IMR-90 (cell line): ENCODE measurements around the gene FLYWCH1. TPM values are rescaled to one million over a fixed set of nuclear protein-coding genes. Genes with fewer than 3 reads are reported as not detected.

Experiments used
- ATAC-seq: fragments of 200-7000 bp; cut with Tn5 transposase; 2 replicates; pipeline ENCODE4 v1.9.1; 2020; ENCODE audit warnings: low read depth, mild to moderate bottlenecking, moderate library complexity
- BruUV-seq: library from RNA; stranded (reverse); fragments of 400-500 nt; replicated peaks from 2 replicates; lab custom pipeline; 2021; lab: Mats Ljungman, UMichigan
- CTCF ChIA-PET: fragments of 300-600 bp; formaldehyde crosslinking; extraction: SDS; loops from one replicate; lab custom pipeline; 2021; ENCODE audit warnings: antibody characterized with exemption; lab: Yijun Ruan, JAX
- POLR2A ChIA-PET: fragments of 300-600 bp; sonication (Branson Sonifier 250); formaldehyde crosslinking; loops from one replicate; lab custom pipeline; 2022; ENCODE audit warnings: antibody characterized with exemption; ENCODE audit not compliant: unreplicated experiment; lab: Charles Lee
- DNase-seq: peaks from one replicate; pipeline ENCODE4 v3.0.0; 2013
- H2AFZ ChIP-seq: replicated peaks from 2 replicates; pipeline ENCODE3; 2013; ENCODE audit warnings: low read length, mild to moderate bottlenecking; ENCODE audit not compliant: poor library complexity
- H2AK5ac ChIP-seq: 2 replicates; pipeline ENCODE4 v1.6.1; 2013; ENCODE audit warnings: low read depth, low read length, inconsistent platforms
- H2AK9ac ChIP-seq: replicated peaks from 2 replicates; pipeline ENCODE3; 2013; ENCODE audit warnings: mild to moderate bottlenecking, low read depth, low read length, moderate library complexity; ENCODE audit not compliant: poor library complexity
- H2BK120ac ChIP-seq: 2 replicates; pipeline ENCODE4 v1.6.1; 2013; ENCODE audit warnings: low read depth, low read length, inconsistent platforms
- H2BK15ac ChIP-seq: 3 replicates; pipeline ENCODE4 v1.6.1; 2013; ENCODE audit warnings: low read depth, low read length, inconsistent platforms
- H2BK20ac ChIP-seq: 2 replicates; pipeline ENCODE4 v1.6.1; 2013; ENCODE audit warnings: low read depth, mild to moderate bottlenecking, inconsistent platforms, low read length, moderate library complexity
- H2BK5ac ChIP-seq: 2 replicates; pipeline ENCODE4 v1.6.1; 2013; ENCODE audit warnings: mild to moderate bottlenecking, low read depth, low read length, inconsistent platforms; ENCODE audit not compliant: poor library complexity, severe bottlenecking
- H3K14ac ChIP-seq: replicated peaks from 2 replicates; pipeline ENCODE4 v1.6.1; 2013; ENCODE audit warnings: low read depth, low read length, inconsistent platforms
- H3K18ac ChIP-seq: 2 replicates; pipeline ENCODE4 v1.6.1; 2013; ENCODE audit warnings: low read depth, low read length, control low read depth
- H3K23ac ChIP-seq: 2 replicates; pipeline ENCODE4 v1.6.1; 2013; ENCODE audit warnings: low read depth, low read length, inconsistent platforms
- H3K27ac ChIP-seq: 2 replicates; pipeline ENCODE4 v1.5.1; 2013; ENCODE audit warnings: mild to moderate bottlenecking, control low read depth, low read length; ENCODE audit not compliant: insufficient read depth
- H3K27me3 ChIP-seq: 2 replicates; pipeline ENCODE4 v1.6.1; 2013; ENCODE audit warnings: low read length; ENCODE audit not compliant: control insufficient read depth, insufficient read depth
- H3K36me3 ChIP-seq: 2 replicates; pipeline ENCODE4 v1.6.1; 2013; ENCODE audit warnings: low read length, mixed read lengths; ENCODE audit not compliant: control insufficient read depth, insufficient read depth
- H3K4ac ChIP-seq: 2 replicates; pipeline ENCODE4 v1.6.1; 2013; ENCODE audit warnings: low read depth, low read length, inconsistent platforms
- H3K4me1 ChIP-seq: 2 replicates; pipeline ENCODE4 v1.6.1; 2013; ENCODE audit warnings: low read length, mixed read lengths; ENCODE audit not compliant: control insufficient read depth, insufficient read depth
- H3K4me2 ChIP-seq: 2 replicates; pipeline ENCODE4 v1.6.1; 2013; ENCODE audit warnings: low read depth, mild to moderate bottlenecking, control low read depth, low read length, moderate library complexity
- H3K4me3 ChIP-seq: 2 replicates; pipeline ENCODE4 v1.5.1; 2013; ENCODE audit warnings: low read depth, mild to moderate bottlenecking, control low read depth, low read length, moderate library complexity; ENCODE audit not compliant: insufficient read depth
- H3K56ac ChIP-seq: 2 replicates; pipeline ENCODE4 v1.6.1; 2013; ENCODE audit warnings: low read length, inconsistent platforms; ENCODE audit not compliant: insufficient read depth; ENCODE audit errors: extremely low read depth
- H3K79me1 ChIP-seq, 2 experiments: 2 replicates each; pipeline ENCODE4 v1.6.1; 2013; ENCODE audit warnings: low read length in 2 of 2, inconsistent platforms in 1 of 2, low read depth in 1 of 2
- H3K9ac ChIP-seq: 2 replicates; pipeline ENCODE4 v1.6.1; 2013; ENCODE audit warnings: low read depth, low read length, control low read depth
- H3K9me1 ChIP-seq: 2 replicates; pipeline ENCODE4 v1.6.1; 2013; ENCODE audit warnings: low read length, inconsistent platforms; ENCODE audit not compliant: insufficient read depth
- H3K9me3 ChIP-seq: 2 replicates; pipeline ENCODE4 v1.6.1; 2013; ENCODE audit warnings: low read length; ENCODE audit not compliant: control insufficient read depth, insufficient read depth
- H4K20me1 ChIP-seq: 2 replicates; pipeline ENCODE4 v1.6.1; 2013; ENCODE audit warnings: low read length, inconsistent platforms; ENCODE audit not compliant: insufficient read depth
- H4K5ac ChIP-seq: 2 replicates; pipeline ENCODE4 v1.6.1; 2013; ENCODE audit warnings: mild to moderate bottlenecking, low read depth, low read length, control low read depth
- H4K8ac ChIP-seq, 2 experiments: 2 replicates each; pipeline ENCODE4 v1.6.1; 2013; ENCODE audit warnings: low read depth in 2 of 2, low read length in 2 of 2, control low read depth in 1 of 2, inconsistent platforms in 1 of 2
- H4K91ac ChIP-seq: 2 replicates; pipeline ENCODE4 v1.6.1; 2013; ENCODE audit warnings: low read depth, low read length, inconsistent platforms; ENCODE audit not compliant: insufficient read depth
- CEBPB ChIP-seq: IDR thresholded peaks from 2 replicates; pipeline ENCODE4 v1.6.1; 2012; ENCODE audit warnings: low read depth, low read length, improper control_type of control experiment
- CHD1 ChIP-seq: IDR thresholded peaks from 2 replicates; pipeline ENCODE4 v1.6.1; 2012; ENCODE audit warnings: low read depth, low read length, improper control_type of control experiment
- CTCF ChIP-seq: conservative IDR thresholded peaks from 2 replicates; pipeline ENCODE4 v1.5.1; 2012; ENCODE audit warnings: mild to moderate bottlenecking, low read depth, low read length, improper control_type of control experiment
- FOS ChIP-seq: fragments of 150-350 bp; IDR thresholded peaks from 2 replicates; pipeline ENCODE4 v1.6.1; 2016; ENCODE audit warnings: low read depth, low read length
- MAFK ChIP-seq: IDR thresholded peaks from 2 replicates; pipeline ENCODE4 v1.6.1; 2012; ENCODE audit warnings: low read depth, low read length, improper control_type of control experiment
- MAZ ChIP-seq: IDR thresholded peaks from 2 replicates; pipeline ENCODE4 v1.6.1; 2012; ENCODE audit warnings: low read depth, mild to moderate bottlenecking, low read length, improper control_type of control experiment, moderate library complexity, borderline replicate concordance
- NFE2L2 ChIP-seq: fragments of 150-350 bp; IDR thresholded peaks from 2 replicates; pipeline ENCODE4 v1.6.1; 2016; ENCODE audit warnings: low read depth, mild to moderate bottlenecking, low read length
- POLR2A ChIP-seq: IDR thresholded peaks from 2 replicates; pipeline ENCODE4 v1.6.1; 2012; ENCODE audit warnings: mild to moderate bottlenecking, low read depth, low read length
- SMC3 ChIP-seq: fragments of 150-350 bp; IDR thresholded peaks from 2 replicates; pipeline ENCODE4 v1.6.1; 2016; ENCODE audit warnings: low read depth, mild to moderate bottlenecking, antibody characterized with exemption, low read length, moderate library complexity
- WGBS, 2 experiments: methylation state at CpG; one replicate each; pipeline versions ENCODE4 v1.1.5 to v1.1.7; 2013; ENCODE audit warnings: missing lambda C conversion rate in 2 of 2; ENCODE audit not compliant: insufficient read length in 1 of 2; ENCODE audit errors: extremely low coverage in 2 of 2; 5-methylcytosine and 5-hydroxymethylcytosine counted together
- dilution Hi-C: fragments of 300-500 bp; cut with HindIII; formaldehyde crosslinking; loops from one replicate; pipeline ENCODE4 v1.14.3; 2018; ENCODE audit warnings: low sequenced_read_pairs; ENCODE audit not compliant: unreplicated experiment
- in situ Hi-C: fragments of 300-500 bp; cut with MboI; formaldehyde crosslinking; loops from 3 replicates; pipeline ENCODE4 v1.14.3; 2019; ENCODE audit warnings: low sequenced_read_pairs, inconsistent platforms, mixed read lengths
- intact Hi-C: fragments of 100-400 bp; cut with micrococcal nuclease; formaldehyde crosslinking; loops from 2 replicates; pipeline ENCODE4 v1.10.0; 2022
- polyA plus RNA-seq, 3 experiments: library from polyadenylated mRNA; depleted of rRNA; stranded (reverse); fragments of >200 nt; gene quantifications; 2 replicates each; pipeline ENCODE4 v1.2.3, GENCODE V29; 2012; ENCODE audit warnings: low replicate concordance in 1 of 3
- total RNA-seq: library from RNA; depleted of rRNA; stranded (reverse); fragments of >200 nt; gene quantifications from 2 replicates; pipeline ENCODE4 v1.2.3, GENCODE V29; 2012
- TF ChIP-seq, protein P1 (sequence below): fragments of 150-350 bp; IDR thresholded peaks from 2 replicates; pipeline ENCODE4 v1.6.1; 2016; ENCODE audit warnings: low read depth, mild to moderate bottlenecking, low read length, moderate library complexity, borderline replicate concordance

The FLYWCH1 gene
- total and polyA plus RNA-seq, 2 of the 4 experiments (the other 2 are of a cell fraction), result 14.3 to 25.2 TPM

DNA sequence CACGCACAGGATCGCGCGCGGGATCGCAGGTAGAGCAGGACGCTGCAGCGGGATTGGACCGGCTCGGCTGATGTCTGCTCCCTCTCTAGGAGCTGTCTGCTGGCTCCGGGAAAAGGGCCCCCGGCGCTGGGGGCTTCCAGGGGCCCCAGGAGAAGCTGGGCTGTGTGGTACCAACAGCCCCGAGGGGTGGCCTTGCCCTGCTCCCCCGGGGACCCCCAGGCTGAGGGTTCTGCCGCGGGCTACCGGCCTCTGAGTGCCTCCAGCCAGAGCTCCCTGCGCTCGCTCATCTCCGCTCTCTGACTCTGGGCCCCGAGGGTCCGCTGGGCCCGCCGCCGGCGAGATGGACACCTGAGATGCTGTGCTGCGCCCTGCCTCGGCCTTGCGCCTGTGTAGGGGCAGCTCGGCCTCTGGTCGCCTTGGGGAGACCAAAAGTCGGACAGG lies 56.0 kb downstream of the FLYWCH1 start:
- Histone ChIP-seq H4K8ac (no peak overlapping the region), H3K36me3 (peaks cover 2% of the 10 kb centered on the region; the same call in 1 of the 2 replicates), H3K9me3 (no peaks in the 10 kb centered on the region; the same call in 1 of the 2 replicates), H4K20me1 (peaks cover 31% of the 10 kb centered on the region), H3K79me1 (peaks cover 5 to 23% of the 10 kb centered on the region in 2 experiments; a peak in 3 of 4 replicates), H4K5ac (no peak overlapping the region), H3K27ac (no peak overlapping the region), H3K4me3 (no peak overlapping the region), H3K4ac (no peak overlapping the region), H2BK20ac (no peak overlapping the region), H3K56ac (no peak overlapping the region), H2AFZ (no peak overlapping the region), H3K9ac (no peak overlapping the region), H3K18ac (no peak overlapping the region), H2AK5ac (no peak overlapping the region), H2AK9ac (no peak overlapping the region), H2BK15ac (no peak overlapping the region), H2BK120ac (no peak overlapping the region), H3K4me1 (peaks cover 7% of the 10 kb centered on the region; the same call in 1 of the 2 replicates), H3K9me1 (peaks cover 17% of the 10 kb centered on the region), H2BK5ac (no peak overlapping the region), H3K14ac (no peak overlapping the region), H3K4me2 (no peak overlapping the region), H3K23ac (no peak overlapping the region), H4K91ac (no peak overlapping the region), H3K27me3 (peaks cover 42% of the 10 kb centered on the region)
- intact Hi-C loops (no loop called here), dilution Hi-C loops (no loop called here), in situ Hi-C loops (no loop called here)
- BruUV-seq, result no TSS peak
- CTCF ChIA-PET, result no interaction called here
- no peak for TF ChIP-seq MAZ
- no peak for TF ChIP-seq POLR2A
- TF ChIP-seq, protein P1, sequence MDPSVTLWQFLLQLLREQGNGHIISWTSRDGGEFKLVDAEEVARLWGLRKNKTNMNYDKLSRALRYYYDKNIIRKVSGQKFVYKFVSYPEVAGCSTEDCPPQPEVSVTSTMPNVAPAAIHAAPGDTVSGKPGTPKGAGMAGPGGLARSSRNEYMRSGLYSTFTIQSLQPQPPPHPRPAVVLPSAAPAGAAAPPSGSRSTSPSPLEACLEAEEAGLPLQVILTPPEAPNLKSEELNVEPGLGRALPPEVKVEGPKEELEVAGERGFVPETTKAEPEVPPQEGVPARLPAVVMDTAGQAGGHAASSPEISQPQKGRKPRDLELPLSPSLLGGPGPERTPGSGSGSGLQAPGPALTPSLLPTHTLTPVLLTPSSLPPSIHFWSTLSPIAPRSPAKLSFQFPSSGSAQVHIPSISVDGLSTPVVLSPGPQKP, result no peak
- TF ChIP-seq CTCF, result no peak
- TF ChIP-seq CEBPB, result no peak
- TF ChIP-seq FOS, result no peak
- TF ChIP-seq NFE2L2, result no peak
- TF ChIP-seq CHD1, result no peak
- no peak for TF ChIP-seq SMC3
- no peak for TF ChIP-seq MAFK
- POLR2A ChIA-PET, result no interaction called here
- ATAC-seq (no peak), DNase-seq (no peak)
- WGBS, 2 experiments, result 60% methylated on average over 5 of the region's 33 CpGs; no CpG with 5 or more reads in 1 of the 2 experiments
